ENCODE data around the gene CLEC4G.
"Not testable (repeated sequence)": the region's sequence is repeated elsewhere in the genome, so short reads cannot be mapped to it uniquely, and the experiment has no call there.

CLEC4G gene

DNA sequence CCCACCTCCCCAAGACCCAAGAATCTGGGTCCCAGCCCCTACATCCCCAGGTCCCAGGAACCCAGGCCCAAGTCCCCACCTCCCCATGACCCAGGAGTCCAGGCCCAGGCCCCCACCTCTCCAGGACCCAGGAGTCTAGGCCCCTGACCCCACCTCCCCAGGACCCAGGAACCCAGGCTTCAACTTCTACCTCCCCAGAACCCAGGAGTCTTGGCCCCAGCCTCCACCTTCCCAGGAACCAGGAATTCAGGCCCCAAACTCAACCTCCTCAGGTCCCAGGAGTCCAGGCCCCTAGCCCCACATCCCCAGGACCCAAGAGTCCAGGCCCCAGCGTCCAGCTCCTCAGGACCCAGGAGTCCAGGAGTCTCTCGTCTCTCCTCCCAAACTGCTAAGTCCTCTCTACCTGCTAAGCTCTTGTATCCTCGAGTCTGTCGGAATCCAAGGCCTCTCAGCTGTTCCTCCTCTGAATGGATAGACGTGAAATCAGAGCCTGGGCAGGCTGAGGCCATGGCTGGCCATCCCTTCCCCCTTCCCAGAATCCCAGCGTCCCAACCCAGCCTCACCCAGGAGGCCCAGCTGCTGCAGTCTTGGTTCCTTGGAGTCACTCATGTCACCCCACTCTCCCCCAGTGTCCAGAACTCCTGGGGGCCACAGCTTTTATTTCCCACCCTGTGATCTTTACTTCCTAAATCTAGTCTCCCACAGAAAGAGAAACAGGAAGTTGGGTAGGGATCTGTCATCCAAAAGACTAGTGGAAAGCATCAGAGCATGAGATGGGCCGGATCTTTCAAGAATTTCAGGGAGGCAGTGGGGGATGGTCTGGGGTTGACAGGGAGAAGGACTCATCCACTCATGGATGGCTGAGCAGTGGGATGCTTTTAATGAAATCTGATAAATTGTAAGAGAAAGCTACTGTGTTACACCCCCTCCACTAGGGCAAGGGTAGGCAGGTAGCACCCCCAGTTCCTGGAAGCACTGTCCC, 15.3 kb upstream of the CLEC4G start, which contains the start of gene CD209:
TSS of gene CD209 (minus strand) at position 632 of the 982 bp plus-strand sequence. CDS start at position 609, 23 bp downstream.
- DNase-seq (ENCODE audit: low read depth in 1 of 2, low spot score in 1 of 2): no peak

DNA sequence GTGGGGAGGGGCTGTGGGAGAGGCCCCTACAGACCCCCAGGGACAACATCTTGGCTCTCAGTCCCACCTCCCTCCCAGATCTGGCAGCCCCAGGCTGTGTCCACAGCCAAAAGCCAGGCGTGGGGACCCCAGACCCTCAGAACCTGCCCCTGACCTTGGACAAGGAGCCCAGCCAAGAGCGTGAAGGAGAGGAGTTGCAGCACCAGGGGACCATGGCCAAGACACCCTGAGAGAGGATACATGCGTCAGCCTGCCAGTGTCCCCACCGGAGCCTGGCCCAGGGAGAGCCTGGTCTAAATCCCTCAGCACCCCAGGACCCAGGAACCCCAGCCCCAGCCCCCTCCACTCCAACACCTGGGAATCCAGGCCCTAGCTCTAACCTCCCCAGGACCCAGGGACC, 14.4 kb upstream of the CLEC4G start:
- DNase-seq (ENCODE audit: low read depth in 1 of 2, low spot score in 1 of 2): not testable (repeated sequence)

DNA sequence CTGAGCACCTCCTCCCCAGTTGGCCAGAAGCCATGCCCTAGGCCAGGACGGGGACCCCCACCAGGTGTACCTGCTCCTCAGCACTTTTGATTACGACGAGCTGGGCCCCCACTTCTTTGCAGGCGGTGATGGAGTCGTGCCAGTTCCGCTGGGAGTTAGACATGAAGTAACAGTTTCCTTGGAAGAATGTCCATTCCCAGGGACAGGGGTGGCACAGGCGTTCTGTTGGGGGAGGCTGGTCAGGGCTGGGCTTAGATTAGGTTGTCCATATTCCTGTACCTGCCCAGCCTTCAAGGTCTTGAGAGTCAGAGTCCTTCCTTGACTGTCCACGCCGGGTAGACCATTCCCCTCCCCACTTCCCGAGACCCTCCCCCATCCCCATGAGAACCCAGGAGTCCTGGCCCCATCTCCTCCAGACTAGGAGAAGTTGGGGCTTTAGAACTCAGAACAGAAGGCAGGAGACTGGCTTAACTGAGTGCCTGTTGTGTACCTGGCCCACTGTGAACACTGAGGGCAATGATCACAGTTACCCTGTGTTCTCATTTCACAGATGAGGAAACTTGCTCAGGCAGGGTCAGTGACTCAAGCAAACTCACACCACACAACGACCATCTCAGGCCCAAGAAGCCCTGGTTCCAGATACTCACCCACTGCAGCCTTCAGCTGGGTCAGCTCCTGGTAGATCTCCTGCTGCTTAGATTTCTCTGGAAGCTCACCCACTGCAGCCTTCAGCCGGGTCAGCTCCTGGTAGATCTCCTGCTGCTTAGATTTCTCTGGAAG, 13.2 kb upstream of the CLEC4G start:
- DNase-seq (ENCODE audit: low read depth in 1 of 2, low spot score in 1 of 2): no peak

DNA sequence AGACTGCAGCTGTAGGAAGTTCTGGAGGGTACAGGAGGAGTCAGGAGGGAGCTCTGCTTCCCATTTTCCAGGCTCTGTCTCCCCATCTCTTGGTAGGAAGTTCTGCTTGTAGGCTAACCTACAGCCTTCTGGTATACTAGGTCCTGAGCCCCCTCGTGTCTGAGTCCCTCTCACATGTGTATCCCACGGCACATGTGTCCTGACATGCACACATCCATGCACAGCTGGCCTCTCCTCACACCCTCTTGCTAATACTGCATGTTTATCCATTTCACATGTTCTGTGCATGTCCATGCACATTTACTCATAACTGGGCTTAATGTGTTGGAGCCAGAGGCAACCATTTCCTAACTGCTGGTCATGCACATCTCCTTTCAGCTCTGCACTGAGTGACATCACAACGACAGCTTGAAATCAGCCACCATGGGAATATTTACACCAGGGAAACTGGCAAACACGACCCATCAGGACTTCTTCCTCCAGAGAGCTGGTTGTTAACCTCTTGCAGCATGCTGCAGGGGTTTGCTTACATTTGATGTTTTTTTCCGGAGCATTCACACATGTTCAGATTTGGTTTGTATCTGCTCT, 12.4 kb upstream of the CLEC4G start:
- no peak for DNase-seq (ENCODE audit: low read depth in 1 of 2, low spot score in 1 of 2)

DNA sequence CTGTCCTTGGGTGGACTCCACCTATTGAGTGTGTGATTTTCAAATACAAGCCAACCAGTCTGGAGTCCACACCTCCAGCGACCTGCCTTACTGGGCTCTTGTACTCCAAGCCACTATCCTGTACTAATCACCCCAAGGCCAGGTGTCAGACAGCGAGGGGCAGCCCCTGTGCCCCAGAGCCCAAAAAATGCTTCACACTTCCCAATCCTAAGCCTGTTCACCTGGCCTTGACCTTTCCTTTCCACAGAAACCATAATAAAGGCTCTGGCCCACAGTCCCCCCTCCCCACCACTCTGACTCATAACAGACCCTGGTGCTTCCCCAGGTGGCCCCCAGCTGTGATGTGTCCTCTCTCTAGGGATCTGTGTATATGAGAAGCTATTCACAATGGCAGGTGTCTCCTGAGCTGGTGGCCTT, 11.5 kb upstream of the CLEC4G start:
- no peak for DNase-seq (ENCODE audit: low read depth in 1 of 2, low spot score in 1 of 2)

DNA sequence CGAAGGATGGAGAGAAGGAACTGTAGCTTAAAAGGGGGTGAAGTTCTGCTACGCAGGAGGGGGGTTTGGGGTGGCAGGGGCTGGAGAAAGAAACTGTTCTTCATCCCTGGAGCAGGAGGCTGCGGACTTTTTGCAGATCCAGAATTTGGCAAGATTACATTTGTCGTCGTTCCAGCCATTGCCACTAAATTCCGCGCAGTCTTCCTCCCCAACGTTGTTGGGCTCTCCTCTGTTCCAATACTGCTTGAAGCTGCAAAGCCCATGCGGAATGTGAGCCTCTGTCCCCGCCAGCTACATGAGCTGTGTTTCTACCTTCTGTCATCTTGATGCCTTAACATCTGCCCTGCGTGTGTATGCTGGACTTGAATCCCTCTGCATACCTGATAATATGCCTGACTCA, 11.1 kb upstream of the CLEC4G start:
- DNase-seq (ENCODE audit: low read depth in 1 of 2, low spot score in 1 of 2): no peak

DNA sequence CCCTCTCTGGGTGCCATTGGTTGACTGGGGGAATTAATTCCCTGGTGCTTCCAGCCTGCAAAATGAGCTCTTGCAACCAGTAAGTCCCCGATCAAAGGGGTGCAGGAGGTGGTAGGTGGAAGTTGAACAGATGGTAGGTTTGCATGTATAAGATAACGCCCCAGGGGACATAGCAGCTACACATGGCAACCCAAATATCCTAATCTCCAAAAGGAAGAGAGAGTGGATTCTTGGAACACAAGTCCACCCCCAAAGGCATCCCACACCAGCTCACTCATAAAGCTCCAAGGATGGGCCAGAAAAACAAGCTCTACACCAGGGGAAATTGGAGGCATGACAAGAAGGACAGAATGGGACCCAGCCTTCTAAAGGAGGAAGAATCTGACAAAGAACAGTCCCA, 10.7 kb upstream of the CLEC4G start:
- no peak for DNase-seq (ENCODE audit: low read depth in 1 of 2, low spot score in 1 of 2)

DNA sequence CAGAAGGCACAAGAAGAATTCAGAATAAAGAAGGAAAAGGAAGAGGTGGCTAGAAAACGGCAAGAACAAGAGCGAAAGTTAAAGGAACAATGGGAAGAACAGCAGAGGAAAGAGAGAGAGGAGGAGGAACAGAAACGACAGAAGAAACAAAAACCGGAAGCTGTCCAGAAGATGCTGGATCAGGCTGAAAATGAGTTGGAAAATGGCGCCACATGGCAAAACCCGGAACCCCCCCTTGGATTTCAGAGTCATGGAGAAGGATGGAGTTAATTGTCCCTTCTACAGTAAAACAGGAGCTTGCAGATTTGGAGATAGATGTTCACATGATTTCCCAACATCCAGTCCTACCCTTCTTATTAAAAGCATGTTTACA, 8.8 kb upstream of the CLEC4G start:
- DNase-seq (ENCODE audit: low read depth in 1 of 2, low spot score in 1 of 2): no peak

DNA sequence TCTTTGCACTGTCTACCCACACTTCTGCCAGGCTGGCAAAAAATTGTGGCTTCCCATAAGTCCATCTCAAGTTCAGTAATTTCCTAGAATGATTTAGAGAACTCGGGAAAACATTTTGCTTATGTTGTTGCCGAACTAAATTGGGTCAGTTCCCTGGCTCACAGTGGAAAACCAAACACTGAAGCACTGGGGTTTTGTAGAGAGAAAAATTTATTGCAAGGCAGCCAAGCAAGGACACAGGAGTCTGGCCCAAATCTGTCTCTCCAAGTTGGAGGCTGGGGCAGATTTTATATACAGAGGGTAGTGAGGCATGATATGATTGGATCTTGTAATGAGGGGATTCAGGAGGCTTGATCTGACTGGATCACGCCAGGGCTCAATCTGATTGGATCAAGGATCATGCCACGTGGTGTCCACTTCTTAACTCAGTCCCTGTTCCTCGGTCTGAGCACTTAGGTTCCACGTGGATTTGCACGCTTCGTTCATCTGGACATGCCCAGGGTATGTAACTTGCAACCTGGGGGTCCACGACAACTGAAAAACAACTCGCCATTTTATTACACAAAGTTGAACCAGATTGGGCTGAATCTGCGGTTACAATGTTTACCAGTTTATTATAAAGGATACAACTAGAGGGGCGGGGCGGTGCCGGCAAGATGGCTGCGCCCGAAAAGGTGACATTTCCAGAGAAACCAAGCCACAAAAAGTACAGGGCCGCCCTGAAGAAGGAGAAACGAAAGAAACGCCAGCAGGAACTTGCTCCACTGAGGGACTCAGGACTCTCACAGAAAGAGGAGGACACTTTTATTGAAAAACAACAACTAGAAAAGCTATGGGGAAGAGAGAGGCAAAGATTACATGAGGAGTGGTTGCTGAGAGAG, 8.1 kb upstream of the CLEC4G start:
- no peak for DNase-seq (ENCODE audit: low read depth in 1 of 2, low spot score in 1 of 2)

DNA sequence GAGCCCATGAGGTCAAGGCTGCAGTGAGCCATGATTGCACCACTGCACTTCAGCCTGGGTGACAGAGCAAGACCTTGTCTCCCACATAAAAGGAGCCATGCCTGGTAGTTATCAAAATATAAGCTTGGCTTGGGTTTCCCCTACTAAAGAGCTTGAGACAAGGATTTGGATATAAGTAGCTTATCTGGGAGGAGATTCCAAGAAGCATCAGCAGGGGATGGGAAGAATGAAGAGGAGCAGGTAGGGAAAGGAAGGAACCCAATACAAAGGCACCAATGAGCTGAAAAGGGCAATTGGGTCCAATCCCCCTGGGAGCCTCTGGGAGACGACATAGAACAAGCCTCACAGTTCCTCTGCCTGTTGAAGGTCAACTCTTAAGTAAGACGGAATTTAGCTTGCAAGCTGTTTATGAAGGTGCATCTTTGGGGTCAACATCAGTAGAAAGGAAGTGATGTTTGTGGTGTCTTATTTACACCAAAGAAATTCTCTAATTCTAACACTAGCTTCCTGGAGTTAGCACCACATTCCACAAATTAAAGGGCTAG, 7.4 kb upstream of the CLEC4G start:
- no peak for DNase-seq (ENCODE audit: low read depth in 1 of 2, low spot score in 1 of 2)

DNA sequence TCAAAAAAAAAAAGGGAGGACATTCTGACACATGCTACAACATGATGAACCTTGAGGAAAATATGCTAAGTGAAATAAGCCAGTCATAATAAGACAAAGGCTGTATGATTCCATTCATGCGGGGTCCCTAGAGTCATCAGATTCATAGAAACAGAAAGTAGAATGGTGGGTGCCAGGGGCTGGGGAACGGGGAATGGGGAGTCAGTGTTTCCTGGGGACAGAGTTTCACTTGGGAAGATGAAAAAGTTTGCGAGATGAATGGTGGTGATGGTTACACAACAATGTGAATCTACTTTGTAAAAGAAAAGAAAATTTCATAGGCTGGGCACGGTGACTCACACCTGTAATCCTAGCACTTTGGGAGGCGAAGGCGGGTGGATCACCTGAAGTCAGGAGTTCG, 6.1 kb upstream of the CLEC4G start:
- DNase-seq (ENCODE audit: low read depth in 1 of 2, low spot score in 1 of 2): peak in 1 of 2 donors; percentile 43

DNA sequence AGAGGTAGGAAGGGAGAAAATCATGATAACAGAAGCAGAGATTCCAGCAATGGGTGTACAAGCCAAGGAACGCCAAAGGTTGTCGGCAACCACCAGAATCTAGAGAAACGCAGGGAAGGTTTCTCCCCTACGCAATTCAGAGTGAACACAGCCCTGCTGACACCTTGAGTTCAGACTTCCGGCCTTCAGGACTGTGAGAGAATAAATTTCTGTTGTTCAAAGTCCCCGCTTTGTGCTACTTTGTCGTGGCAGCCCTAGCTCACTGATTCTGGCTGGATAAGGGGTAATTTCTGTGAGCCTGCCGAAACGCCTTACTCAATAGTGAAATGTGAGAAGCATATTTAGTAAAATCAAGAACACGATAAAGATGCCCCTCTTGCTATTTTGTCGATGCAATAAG, 5.3 kb upstream of the CLEC4G start:
- DNase-seq (ENCODE audit: low read depth in 1 of 2, low spot score in 1 of 2): no peak

DNA sequence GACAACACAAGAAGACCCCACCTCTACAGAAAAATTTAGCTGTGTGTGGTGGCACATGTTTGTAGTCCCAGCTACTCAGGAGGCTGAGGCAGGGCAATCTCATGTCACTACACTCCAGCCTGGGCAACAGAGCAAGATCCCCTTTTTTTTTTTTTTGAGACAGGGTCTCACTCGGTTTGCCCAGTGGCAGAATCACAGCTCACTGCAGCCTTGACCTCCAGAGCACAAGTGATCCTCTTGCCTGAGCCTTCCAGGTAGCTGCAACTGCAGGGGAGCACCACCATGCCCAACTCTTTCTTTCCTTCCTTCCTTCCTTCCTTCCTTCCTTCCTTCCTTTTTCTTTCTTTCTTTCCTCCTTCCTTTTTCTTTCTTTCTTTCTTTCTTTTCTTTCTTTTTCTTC, 4.2 kb upstream of the CLEC4G start:
- DNase-seq (ENCODE audit: low read depth in 1 of 2, low spot score in 1 of 2): no peak

DNA sequence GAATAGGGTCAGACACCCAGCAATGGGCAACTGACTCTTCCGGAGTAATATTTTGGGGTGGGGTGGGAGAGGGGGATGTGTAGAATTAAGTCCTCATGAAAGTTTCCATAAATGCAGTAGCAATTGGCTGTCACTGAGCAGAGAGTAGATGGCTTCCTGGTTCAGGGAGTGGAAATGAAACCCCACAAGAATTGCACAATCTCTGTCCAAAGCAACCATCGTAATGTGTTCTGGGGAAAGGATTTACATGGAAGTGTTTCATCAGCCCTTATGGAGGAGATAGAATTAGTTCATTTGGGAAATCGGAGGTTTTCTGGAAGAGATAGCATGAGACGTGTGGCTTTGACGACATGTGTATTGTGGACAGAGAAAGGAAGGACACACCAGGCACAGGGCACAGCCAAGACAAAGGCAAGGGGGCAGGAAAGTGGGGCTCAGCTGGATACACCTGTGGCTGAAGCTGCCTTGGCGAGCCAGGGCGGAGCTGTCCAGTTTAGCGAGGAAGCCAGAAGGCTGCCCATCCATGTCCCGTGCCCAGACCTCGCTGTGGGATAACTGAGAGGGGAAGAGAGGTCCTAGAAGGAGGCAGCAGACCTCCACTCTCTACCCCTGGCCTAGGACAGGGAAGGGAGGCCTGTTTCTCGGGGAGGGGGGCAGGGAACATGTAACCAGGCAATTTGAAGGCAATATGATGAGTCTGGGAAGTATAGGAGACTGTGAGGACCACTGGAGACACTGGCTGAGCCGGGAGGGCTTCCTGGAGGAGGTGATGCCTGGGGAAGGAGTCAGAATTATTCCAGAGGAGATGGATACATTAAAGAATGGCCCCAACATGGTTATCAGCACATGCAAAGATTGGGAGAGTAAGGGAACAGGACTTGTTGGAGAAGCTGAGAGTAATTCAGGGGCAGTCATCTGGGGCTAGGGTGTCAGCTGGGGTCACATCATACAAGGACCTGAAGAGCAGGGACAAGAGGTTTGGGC, 2.6 kb upstream of the CLEC4G start:
- DNase-seq (ENCODE audit: low read depth in 1 of 2, low spot score in 1 of 2): no peak

DNA sequence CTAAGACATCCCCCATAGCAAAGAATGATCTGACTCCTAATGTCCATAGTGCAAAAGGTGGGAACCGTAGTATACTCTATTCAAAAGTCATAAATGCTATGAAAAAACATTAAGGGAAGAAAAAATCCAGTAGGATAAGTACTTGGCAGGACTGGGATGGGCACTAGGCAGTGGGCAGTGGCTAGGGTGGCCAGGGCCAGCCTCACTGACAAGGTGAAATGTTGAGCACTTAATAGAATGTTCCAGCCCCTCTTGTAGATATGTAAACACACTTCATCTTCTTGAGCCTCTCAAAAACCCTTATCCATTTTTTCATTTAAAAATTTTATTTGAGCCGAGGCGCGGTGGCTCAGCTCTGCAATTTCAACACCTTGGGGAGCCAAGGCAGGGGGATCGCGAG, 1.5 kb upstream of the CLEC4G start:
- no peak for DNase-seq (ENCODE audit: low read depth in 1 of 2, low spot score in 1 of 2)

DNA sequence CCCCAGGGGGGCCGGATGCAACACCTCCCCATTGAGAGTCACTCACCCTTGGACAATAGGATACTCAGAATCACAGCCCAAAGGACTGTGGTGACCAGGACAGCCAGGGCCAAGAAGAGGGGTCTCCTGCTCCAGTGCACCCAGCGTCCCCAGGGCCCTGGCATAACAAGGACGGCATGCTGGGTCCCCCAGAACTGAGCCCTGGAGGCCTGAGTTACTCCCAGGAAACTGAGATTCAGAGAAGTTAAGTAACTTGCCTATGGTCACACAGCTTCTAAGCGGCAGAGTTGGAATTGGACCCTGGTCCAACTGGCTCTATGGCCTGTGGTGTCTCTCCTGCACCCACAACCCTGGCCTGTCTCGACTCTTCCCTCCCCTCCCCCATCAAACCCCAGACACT, 295 bp downstream of the CLEC4G start:
- no peak for DNase-seq (ENCODE audit: low read depth in 1 of 2, low spot score in 1 of 2)

DNA sequence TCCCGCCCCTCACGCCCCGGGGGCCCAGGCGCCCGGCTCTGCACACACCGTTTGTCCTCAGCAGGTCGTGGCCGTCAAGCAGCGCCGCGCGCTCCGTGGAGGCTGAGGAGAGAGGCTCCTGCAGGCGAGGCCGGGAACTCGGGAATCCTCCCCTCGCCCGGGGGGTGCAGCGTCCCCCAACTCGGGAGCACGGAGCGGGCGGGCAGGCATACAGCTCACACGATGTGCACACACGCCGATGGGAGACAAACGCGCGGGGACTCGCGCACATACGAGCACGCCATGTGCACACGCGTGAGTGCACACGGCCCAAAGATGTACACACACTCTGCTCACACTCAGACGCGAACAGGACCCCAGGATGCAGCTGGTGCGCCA, 703 bp downstream of the CLEC4G start:
- no peak for DNase-seq (ENCODE audit: low read depth in 1 of 2, low spot score in 1 of 2)

DNA sequence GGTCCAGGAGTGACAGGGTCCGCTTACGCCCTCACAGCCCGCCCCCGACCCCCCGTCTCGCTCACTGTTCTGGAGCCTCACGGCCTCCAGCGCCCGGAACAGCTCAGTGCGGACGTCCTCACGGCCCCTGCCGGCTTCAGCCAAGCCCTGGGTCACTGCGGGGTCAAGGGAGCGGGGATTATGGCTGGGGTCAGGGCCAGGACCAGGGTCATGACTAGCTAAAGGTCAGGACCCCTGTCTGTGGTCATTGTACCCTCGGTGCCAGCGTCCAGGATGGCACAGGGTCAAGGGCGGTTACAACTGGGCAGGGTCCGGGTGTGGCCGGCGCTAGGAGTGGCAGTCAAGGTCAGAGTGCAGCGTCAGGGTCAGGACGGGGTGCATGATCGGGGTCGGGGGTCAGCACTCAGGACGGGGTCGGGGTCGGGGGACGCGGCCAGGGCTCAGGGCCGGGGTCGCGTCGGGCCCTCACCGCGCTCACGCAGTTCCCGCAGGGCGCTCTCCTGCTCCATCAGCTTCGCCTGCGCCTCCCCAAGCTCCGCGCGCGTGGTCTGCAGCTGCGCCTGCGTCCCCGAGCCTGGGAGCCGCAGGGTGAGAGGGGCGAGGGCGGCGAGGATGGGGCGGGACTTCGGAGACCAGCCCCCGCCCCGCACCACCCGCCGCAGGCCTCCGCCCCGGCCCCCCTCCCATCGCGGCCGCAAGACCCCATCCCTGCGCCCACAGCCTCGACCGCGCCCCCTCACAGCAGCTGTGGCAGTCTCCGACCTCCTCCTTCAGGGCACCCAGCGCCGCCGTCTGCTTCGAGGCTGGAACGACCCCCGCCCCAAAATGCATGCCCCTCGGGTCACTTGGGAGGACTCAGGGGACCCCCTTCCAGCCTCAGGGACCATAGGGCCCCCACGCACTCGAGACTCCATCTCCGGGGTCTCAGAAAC, 1.4 kb downstream of the CLEC4G start:
- no peak for DNase-seq (ENCODE audit: low read depth in 1 of 2, low spot score in 1 of 2)
